HEK293 (cell line): ENCODE data around the gene POLR3E.

Source experiments
- KLF1 ChIP-seq: fragments of 450-650 bp; formaldehyde crosslinking; IDR thresholded peaks from 2 replicates; pipeline ENCODE4 v1.5.1; 2016; ENCODE audit warnings: missing biosample characterization, missing genetic modification characterization
- KLF16 ChIP-seq: fragments of 450-650 bp; formaldehyde crosslinking; IDR thresholded peaks from 2 replicates; pipeline ENCODE4 v1.5.1; 2017; ENCODE audit warnings: missing biosample characterization, missing genetic modification characterization
- KLF9 ChIP-seq: fragments of 450-650 bp; formaldehyde crosslinking; IDR thresholded peaks from 2 replicates; pipeline ENCODE4 v1.5.1; 2016; ENCODE audit warnings: missing biosample characterization, missing genetic modification characterization, low read depth
- MZF1 ChIP-seq: fragments of 450-650 bp; formaldehyde crosslinking; IDR thresholded peaks from 2 replicates; pipeline ENCODE4 v1.5.1; 2017; ENCODE audit warnings: missing biosample characterization, missing genetic modification characterization, borderline replicate concordance
- OSR2 ChIP-seq: fragments of 450-650 bp; formaldehyde crosslinking; IDR thresholded peaks from 2 replicates; pipeline ENCODE4 v1.5.1; 2016; ENCODE audit warnings: missing biosample characterization, missing genetic modification characterization
- OVOL3 ChIP-seq: fragments of 450-650 bp; formaldehyde crosslinking; IDR thresholded peaks from 2 replicates; pipeline ENCODE4 v1.5.1; 2016; ENCODE audit warnings: missing biosample characterization, missing genetic modification characterization
- REPIN1 ChIP-seq: fragments of 450-650 bp; formaldehyde crosslinking; IDR thresholded peaks from 2 replicates; pipeline ENCODE4 v1.5.1; 2017; ENCODE audit warnings: missing biosample characterization, missing genetic modification characterization, low read depth
- ZFP69B ChIP-seq: fragments of 450-650 bp; formaldehyde crosslinking; IDR thresholded peaks from 2 replicates; pipeline ENCODE4 v1.5.1; 2016; ENCODE audit warnings: missing biosample characterization, missing genetic modification characterization
- ZNF132 ChIP-seq: fragments of 450-650 bp; formaldehyde crosslinking; IDR thresholded peaks from 2 replicates; pipeline ENCODE4 v1.5.1; 2017; ENCODE audit warnings: missing biosample characterization, missing genetic modification characterization, borderline replicate concordance
- ZNF155 ChIP-seq: fragments of 450-650 bp; formaldehyde crosslinking; IDR thresholded peaks from 2 replicates; pipeline ENCODE4 v1.5.1; 2016; ENCODE audit warnings: missing biosample characterization, missing genetic modification characterization
- ZNF157 ChIP-seq: fragments of 450-650 bp; formaldehyde crosslinking; IDR thresholded peaks from 2 replicates; pipeline ENCODE4 v1.5.1; 2016; ENCODE audit warnings: missing biosample characterization, missing genetic modification characterization
- ZNF19 ChIP-seq: fragments of 450-650 bp; formaldehyde crosslinking; IDR thresholded peaks from 2 replicates; pipeline ENCODE4; 2016; ENCODE audit warnings: missing biosample characterization, missing genetic modification characterization, low read depth
- ZNF2 ChIP-seq: fragments of 450-650 bp; formaldehyde crosslinking; IDR thresholded peaks from 2 replicates; pipeline ENCODE4 v1.5.1; 2016; ENCODE audit warnings: missing biosample characterization, missing genetic modification characterization
- ZNF239 ChIP-seq: fragments of 450-650 bp; formaldehyde crosslinking; IDR thresholded peaks from 2 replicates; pipeline ENCODE4 v1.5.1; 2016; ENCODE audit warnings: missing biosample characterization, missing genetic modification characterization
- ZNF311 ChIP-seq: fragments of 450-650 bp; formaldehyde crosslinking; IDR thresholded peaks from 2 replicates; pipeline ENCODE4 v1.5.1; 2017; ENCODE audit warnings: missing biosample characterization, missing genetic modification characterization, borderline replicate concordance
- ZNF335 ChIP-seq: fragments of 450-650 bp; formaldehyde crosslinking; conservative IDR thresholded peaks from 2 replicates; pipeline ENCODE4 v1.5.1; 2016; ENCODE audit warnings: missing biosample characterization, missing genetic modification characterization
- ZNF350 ChIP-seq: fragments of 450-650 bp; formaldehyde crosslinking; IDR thresholded peaks from 2 replicates; pipeline ENCODE4 v1.5.0; 2017; ENCODE audit warnings: missing biosample characterization, mild to moderate bottlenecking, missing genetic modification characterization
- ZNF354C ChIP-seq: fragments of 450-650 bp; formaldehyde crosslinking; IDR thresholded peaks from 2 replicates; pipeline ENCODE4 v1.5.1; 2016; ENCODE audit warnings: missing biosample characterization, missing genetic modification characterization, low read depth, borderline replicate concordance
- ZNF391 ChIP-seq: fragments of 450-650 bp; formaldehyde crosslinking; IDR thresholded peaks from 2 replicates; pipeline ENCODE4 v1.5.1; 2016; ENCODE audit warnings: low read depth, missing biosample characterization, missing genetic modification characterization, borderline replicate concordance
- ZNF404 ChIP-seq: fragments of 450-650 bp; formaldehyde crosslinking; IDR thresholded peaks from 2 replicates; pipeline ENCODE4 v1.5.1; 2017; ENCODE audit warnings: missing biosample characterization, missing genetic modification characterization
- ZNF416 ChIP-seq: fragments of 450-650 bp; formaldehyde crosslinking; IDR thresholded peaks from 2 replicates; pipeline ENCODE4 v1.5.1; 2016; ENCODE audit warnings: missing biosample characterization, missing genetic modification characterization
- ZNF510 ChIP-seq: fragments of 450-650 bp; formaldehyde crosslinking; IDR thresholded peaks from 2 replicates; pipeline ENCODE4 v1.5.1; 2018; ENCODE audit warnings: mild to moderate bottlenecking, missing genetic modification characterization, missing biosample characterization; ENCODE audit not compliant: insufficient replicate concordance
- ZNF548 ChIP-seq: fragments of 450-650 bp; formaldehyde crosslinking; IDR thresholded peaks from 2 replicates; pipeline ENCODE4 v1.5.1; 2016; ENCODE audit warnings: missing biosample characterization, missing genetic modification characterization
- ZNF707 ChIP-seq: fragments of 450-650 bp; formaldehyde crosslinking; IDR thresholded peaks from 2 replicates; pipeline ENCODE4 v1.5.1; 2016; ENCODE audit warnings: missing biosample characterization, missing genetic modification characterization
- ZNF776 ChIP-seq: fragments of 450-650 bp; formaldehyde crosslinking; IDR thresholded peaks from 2 replicates; pipeline ENCODE4 v1.5.0; 2017; ENCODE audit warnings: missing biosample characterization, missing genetic modification characterization, borderline replicate concordance
- ZNF785 ChIP-seq: fragments of 450-650 bp; formaldehyde crosslinking; IDR thresholded peaks from 2 replicates; pipeline ENCODE4 v1.5.1; 2016; ENCODE audit warnings: missing biosample characterization, missing genetic modification characterization
- ZNF791 ChIP-seq: fragments of 450-650 bp; formaldehyde crosslinking; IDR thresholded peaks from 2 replicates; pipeline ENCODE4 v1.5.1; 2016; ENCODE audit warnings: missing biosample characterization, missing genetic modification characterization
- ZXDB ChIP-seq: fragments of 450-650 bp; formaldehyde crosslinking; IDR thresholded peaks from 2 replicates; pipeline ENCODE4 v1.5.1; 2016; ENCODE audit warnings: missing biosample characterization, missing genetic modification characterization
- TF ChIP-seq, protein P1 (sequence below): fragments of 450-650 bp; formaldehyde crosslinking; IDR thresholded peaks from 2 replicates; pipeline ENCODE4 v1.5.1; 2016; ENCODE audit warnings: missing biosample characterization, missing genetic modification characterization
- TF ChIP-seq, protein P2 (sequence below): fragments of 450-650 bp; IDR thresholded peaks from 2 replicates; pipeline ENCODE4 v1.5.1; 2018; ENCODE audit warnings: missing biosample characterization, missing genetic modification characterization
- TF ChIP-seq, protein P3 (sequence below): fragments of 450-650 bp; formaldehyde crosslinking; IDR thresholded peaks from 2 replicates; pipeline ENCODE4 v1.5.1; 2016; ENCODE audit warnings: missing biosample characterization, missing genetic modification characterization
- TF ChIP-seq, protein P4 (sequence below): fragments of 450-650 bp; formaldehyde crosslinking; IDR thresholded peaks from 2 replicates; pipeline ENCODE4 v1.5.1; 2016; ENCODE audit warnings: missing biosample characterization, missing genetic modification characterization

The POLR3E gene

DNA sequence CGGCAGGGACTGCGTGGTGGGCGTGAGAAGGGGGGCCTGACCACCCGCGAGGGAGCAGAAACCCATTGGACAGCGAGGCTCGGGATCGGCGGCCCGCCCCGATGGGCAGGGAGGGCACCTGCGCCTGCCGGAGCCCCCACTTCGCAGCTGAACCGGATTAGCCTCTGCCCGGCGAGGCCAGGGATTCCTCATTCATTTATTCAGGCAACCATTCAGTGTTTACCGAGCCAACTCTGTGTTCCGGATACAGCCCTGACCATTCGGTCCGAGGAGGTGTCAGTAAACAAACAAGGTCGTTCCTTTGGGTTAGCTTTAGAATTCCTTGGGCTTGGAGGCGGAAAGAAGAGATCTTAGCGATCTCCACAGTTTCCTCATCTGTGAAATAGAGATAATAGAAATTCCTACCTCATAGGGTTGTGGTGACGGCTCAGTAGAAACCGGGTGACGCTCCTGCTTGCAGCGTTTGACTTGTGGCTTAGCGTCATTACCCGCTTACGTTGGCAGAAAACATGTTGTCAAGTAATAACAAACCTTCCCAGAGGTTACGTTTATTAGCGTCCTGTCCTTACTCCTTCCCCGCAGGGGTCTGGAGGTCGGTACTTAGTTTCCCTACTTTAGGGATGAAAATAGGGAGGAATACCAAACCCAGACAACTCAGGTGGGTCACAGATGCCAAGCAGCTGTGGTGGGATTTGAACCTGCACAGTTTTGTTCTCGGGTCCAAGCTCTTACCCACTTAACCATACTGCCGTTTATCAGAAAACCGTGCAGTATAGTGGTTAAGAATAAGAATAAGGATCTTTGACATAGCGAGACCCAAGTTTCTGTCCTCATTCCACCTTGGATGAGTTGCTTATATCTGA is 893 bp downstream of the POLR3E start (continued):
- TF ChIP-seq ZNF311 (tag by site-specific recombination) = no peak
- TF ChIP-seq ZNF2 (tag by site-specific recombination) = peak; percentile 98
- no peak for TF ChIP-seq ZNF350 (tag by site-specific recombination)
- TF ChIP-seq ZNF510 (tag by site-specific recombination) = peak; percentile 2
- TF ChIP-seq ZFP69B (tag by site-specific recombination) = peak; percentile 87
- TF ChIP-seq, protein P1, sequence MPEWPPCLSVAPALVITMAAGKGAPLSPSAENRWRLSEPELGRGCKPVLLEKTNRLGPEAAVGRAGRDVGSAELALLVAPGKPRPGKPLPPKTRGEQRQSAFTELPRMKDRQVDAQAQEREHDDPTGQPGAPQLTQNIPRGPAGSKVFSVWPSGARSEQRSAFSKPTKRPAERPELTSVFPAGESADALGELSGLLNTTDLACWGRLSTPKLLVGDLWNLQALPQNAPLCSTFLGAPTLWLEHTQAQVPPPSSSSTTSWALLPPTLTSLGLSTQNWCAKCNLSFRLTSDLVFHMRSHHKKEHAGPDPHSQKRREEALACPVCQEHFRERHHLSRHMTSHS (tag by site-specific recombination) = no peak
- TF ChIP-seq, protein P2, sequence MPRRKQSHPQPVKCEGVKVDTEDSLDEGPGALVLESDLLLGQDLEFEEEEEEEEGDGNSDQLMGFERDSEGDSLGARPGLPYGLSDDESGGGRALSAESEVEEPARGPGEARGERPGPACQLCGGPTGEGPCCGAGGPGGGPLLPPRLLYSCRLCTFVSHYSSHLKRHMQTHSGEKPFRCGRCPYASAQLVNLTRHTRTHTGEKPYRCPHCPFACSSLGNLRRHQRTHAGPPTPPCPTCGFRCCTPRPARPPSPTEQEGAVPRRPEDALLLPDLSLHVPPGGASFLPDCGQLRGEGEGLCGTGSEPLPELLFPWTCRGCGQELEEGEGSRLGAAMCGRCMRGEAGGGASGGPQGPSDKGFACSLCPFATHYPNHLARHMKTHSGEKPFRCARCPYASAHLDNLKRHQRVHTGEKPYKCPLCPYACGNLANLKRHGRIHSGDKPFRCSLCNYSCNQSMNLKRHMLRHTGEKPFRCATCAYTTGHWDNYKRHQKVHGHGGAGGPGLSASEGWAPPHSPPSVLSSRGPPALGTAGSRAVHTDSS (tag by site-specific recombination) = peak; percentile 71
- 0 out of 2 replicates have a peak, but pooled peaks have one; percentile 46 for TF ChIP-seq ZNF785 (tag by site-specific recombination)
- peak; percentile 76 for TF ChIP-seq ZXDB (tag by site-specific recombination)
- TF ChIP-seq ZNF132 (tag by site-specific recombination) = no peak
- no peak for TF ChIP-seq ZNF548 (tag by site-specific recombination)
- TF ChIP-seq ZNF155 (tag by site-specific recombination) = no peak
- 0 out of 2 replicates have a peak, but pooled peaks have one; percentile 16 for TF ChIP-seq KLF1
- peak; percentile 98 for TF ChIP-seq MZF1 (tag by site-specific recombination)
- no peak for TF ChIP-seq ZNF157 (tag by site-specific recombination)
- TF ChIP-seq ZNF391 (tag by site-specific recombination) = peak; percentile 73; the same call in 1 of the 2 replicates
- TF ChIP-seq ZNF416 = no peak
- no peak for TF ChIP-seq ZNF239 (tag by site-specific recombination)
- TF ChIP-seq REPIN1 (tag by site-specific recombination) = peak; percentile 83; the same call in 1 of the 2 replicates
- peak; percentile 59 for TF ChIP-seq ZNF335 (tag by site-specific recombination)
- TF ChIP-seq KLF16 (tag by site-specific recombination) = peak; percentile 60; the same call in 1 of the 2 replicates
- no peak for TF ChIP-seq ZNF354C (tag by site-specific recombination)
- TF ChIP-seq, protein P3, sequence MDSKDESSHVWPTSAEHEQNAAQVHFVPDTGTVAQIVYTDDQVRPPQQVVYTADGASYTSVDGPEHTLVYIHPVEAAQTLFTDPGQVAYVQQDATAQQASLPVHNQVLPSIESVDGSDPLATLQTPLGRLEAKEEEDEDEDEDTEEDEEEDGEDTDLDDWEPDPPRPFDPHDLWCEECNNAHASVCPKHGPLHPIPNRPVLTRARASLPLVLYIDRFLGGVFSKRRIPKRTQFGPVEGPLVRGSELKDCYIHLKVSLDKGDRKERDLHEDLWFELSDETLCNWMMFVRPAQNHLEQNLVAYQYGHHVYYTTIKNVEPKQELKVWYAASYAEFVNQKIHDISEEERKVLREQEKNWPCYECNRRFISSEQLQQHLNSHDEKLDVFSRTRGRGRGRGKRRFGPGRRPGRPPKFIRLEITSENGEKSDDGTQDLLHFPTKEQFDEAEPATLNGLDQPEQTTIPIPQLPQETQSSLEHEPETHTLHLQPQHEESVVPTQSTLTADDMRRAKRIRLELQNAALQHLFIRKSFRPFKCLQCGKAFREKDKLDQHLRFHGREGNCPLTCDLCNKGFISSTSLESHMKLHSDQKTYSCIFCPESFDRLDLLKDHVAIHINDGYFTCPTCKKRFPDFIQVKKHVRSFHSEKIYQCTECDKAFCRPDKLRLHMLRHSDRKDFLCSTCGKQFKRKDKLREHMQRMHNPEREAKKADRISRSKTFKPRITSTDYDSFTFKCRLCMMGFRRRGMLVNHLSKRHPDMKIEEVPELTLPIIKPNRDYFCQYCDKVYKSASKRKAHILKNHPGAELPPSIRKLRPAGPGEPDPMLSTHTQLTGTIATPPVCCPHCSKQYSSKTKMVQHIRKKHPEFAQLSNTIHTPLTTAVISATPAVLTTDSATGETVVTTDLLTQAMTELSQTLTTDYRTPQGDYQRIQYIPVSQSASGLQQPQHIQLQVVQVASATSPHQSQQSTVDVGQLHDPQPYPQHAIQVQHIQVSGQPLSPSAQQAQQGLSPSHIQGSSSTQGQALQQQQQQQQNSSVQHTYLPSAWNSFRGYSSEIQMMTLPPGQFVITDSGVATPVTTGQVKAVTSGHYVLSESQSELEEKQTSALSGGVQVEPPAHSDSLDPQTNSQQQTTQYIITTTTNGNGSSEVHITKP (tag by site-specific recombination) = peak; percentile 78
- no peak for TF ChIP-seq ZNF791 (tag by site-specific recombination)
- no peak for TF ChIP-seq ZNF404 (tag by site-specific recombination)
- no peak for TF ChIP-seq ZNF776 (tag by site-specific recombination)
- peak; percentile 83; the same call in 1 of the 2 replicates for TF ChIP-seq OVOL3 (tag by site-specific recombination)
- peak; percentile 41; the same call in 1 of the 2 replicates for TF ChIP-seq KLF9 (tag by site-specific recombination)
- TF ChIP-seq OSR2 (tag by site-specific recombination) = no peak
- TF ChIP-seq, protein P4, sequence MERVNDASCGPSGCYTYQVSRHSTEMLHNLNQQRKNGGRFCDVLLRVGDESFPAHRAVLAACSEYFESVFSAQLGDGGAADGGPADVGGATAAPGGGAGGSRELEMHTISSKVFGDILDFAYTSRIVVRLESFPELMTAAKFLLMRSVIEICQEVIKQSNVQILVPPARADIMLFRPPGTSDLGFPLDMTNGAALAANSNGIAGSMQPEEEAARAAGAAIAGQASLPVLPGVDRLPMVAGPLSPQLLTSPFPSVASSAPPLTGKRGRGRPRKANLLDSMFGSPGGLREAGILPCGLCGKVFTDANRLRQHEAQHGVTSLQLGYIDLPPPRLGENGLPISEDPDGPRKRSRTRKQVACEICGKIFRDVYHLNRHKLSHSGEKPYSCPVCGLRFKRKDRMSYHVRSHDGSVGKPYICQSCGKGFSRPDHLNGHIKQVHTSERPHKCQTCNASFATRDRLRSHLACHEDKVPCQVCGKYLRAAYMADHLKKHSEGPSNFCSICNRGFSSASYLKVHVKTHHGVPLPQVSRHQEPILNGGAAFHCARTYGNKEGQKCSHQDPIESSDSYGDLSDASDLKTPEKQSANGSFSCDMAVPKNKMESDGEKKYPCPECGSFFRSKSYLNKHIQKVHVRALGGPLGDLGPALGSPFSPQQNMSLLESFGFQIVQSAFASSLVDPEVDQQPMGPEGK (tag by site-specific recombination) = no peak
- no peak for TF ChIP-seq ZNF19 (tag by site-specific recombination)
- TF ChIP-seq ZNF707 = no peak
